Tibial artery (tissue), 4 donors: ENCODE data around the gene NUF2.

Experiments
- DNase-seq, 2 donors: peaks; one replicate each; pipeline ENCODE4 v3.0.0-alpha.2; 2019
- H3K27ac ChIP-seq, 2 donors: fragments of 200-600 bp; sonication (generic) in 1 of 2; 1 replicate in 1 of 2; 2 replicates in 1 of 2; pipeline ENCODE4 v1.5.1; 2018 to 2019; ENCODE audit warnings: mild to moderate bottlenecking in 1 of 2
- H3K27me3 ChIP-seq, 2 donors: fragments of 200-600 bp; sonication (generic) in 1 of 2; one replicate each; pipeline versions ENCODE4 v1.5.1 to v1.6.0; 2016 to 2019
- H3K36me3 ChIP-seq, 3 donors: fragments of 200-600 bp; sonication (generic) in 2 of 3; one replicate each; pipeline ENCODE4 v1.5.1; 2016 to 2019; ENCODE audit warnings: mild to moderate bottlenecking in 2 of 3
- H3K4me1 ChIP-seq, 4 donors: fragments of 200-600 bp; sonication (generic) in 2 of 4; 1 replicate in 3 of 4; 2 replicates in 1 of 4; pipeline ENCODE4 v1.5.1; 2016 to 2019
- H3K4me3 ChIP-seq, 2 donors: fragments of 200-600 bp; sonication (generic) in 1 of 2; 1 replicate in 1 of 2; 2 replicates in 1 of 2; pipeline ENCODE4 v1.5.1; 2018 to 2019; ENCODE audit warnings: mild to moderate bottlenecking in 2 of 2
- H3K9me3 ChIP-seq, 3 donors: fragments of 200-600 bp; sonication (generic) in 1 of 3; one replicate each; pipeline ENCODE4 v1.5.1; 2016 to 2019
- intact Hi-C: fragments of 100-400 bp; cut with DNase I; formaldehyde crosslinking; loops from one replicate; pipeline ENCODE4 v1.15.0; 2023; ENCODE audit warnings: low total_unique reads
- TF ChIP-seq, protein P1 (sequence below), 2 experiments: fragments of 200-600 bp in 1 of 2; fragments of 450-650 bp in 1 of 2; IDR thresholded peaks; one replicate each; pipeline ENCODE4 v1.5.1; 2017 to 2019; ENCODE audit warnings: antibody characterized with exemption in 2 of 2, mild to moderate bottlenecking in 1 of 2, moderate library complexity in 1 of 2

NUF2 gene

DNA sequence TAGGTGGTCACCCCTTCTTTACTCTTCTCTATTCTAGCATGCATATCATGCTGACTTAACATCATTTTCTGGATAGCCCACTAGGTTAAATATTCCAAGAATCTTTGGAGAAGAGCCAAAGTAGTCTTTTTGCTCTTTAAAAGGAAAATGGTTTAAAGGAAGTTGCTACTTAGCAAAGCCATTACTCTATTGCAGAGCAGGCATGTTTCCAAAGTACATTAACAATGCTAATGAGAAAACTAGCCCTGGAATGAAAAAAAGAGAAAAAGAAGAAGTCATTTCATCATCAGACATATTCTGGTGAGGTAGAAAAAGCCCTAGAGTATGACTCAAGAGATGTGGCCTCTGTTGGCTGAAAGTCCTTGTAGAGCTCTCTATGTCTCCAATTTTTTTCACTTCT lies 74.0 kb downstream of the NUF2 start:
- DNase-seq: no peak
- Histone ChIP-seq H3K4me1 (no peaks in the 10 kb centered on the region), H3K27me3 (peaks cover 0 to 4% of the 10 kb centered on the region in 2 donors), H3K36me3 (no peaks in the 10 kb centered on the region), H3K9me3 (peaks cover 0 to 4% (median 0%) of the 10 kb centered on the region in 3 donors), H3K4me3 (no peak overlapping the region), H3K27ac (no peak overlapping the region)
- TF ChIP-seq, protein P1, sequence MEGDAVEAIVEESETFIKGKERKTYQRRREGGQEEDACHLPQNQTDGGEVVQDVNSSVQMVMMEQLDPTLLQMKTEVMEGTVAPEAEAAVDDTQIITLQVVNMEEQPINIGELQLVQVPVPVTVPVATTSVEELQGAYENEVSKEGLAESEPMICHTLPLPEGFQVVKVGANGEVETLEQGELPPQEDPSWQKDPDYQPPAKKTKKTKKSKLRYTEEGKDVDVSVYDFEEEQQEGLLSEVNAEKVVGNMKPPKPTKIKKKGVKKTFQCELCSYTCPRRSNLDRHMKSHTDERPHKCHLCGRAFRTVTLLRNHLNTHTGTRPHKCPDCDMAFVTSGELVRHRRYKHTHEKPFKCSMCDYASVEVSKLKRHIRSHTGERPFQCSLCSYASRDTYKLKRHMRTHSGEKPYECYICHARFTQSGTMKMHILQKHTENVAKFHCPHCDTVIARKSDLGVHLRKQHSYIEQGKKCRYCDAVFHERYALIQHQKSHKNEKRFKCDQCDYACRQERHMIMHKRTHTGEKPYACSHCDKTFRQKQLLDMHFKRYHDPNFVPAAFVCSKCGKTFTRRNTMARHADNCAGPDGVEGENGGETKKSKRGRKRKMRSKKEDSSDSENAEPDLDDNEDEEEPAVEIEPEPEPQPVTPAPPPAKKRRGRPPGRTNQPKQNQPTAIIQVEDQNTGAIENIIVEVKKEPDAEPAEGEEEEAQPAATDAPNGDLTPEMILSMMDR (IDR thresholded peaks at IDR 0.05): no peak
- intact Hi-C loops: no loop called here

DNA sequence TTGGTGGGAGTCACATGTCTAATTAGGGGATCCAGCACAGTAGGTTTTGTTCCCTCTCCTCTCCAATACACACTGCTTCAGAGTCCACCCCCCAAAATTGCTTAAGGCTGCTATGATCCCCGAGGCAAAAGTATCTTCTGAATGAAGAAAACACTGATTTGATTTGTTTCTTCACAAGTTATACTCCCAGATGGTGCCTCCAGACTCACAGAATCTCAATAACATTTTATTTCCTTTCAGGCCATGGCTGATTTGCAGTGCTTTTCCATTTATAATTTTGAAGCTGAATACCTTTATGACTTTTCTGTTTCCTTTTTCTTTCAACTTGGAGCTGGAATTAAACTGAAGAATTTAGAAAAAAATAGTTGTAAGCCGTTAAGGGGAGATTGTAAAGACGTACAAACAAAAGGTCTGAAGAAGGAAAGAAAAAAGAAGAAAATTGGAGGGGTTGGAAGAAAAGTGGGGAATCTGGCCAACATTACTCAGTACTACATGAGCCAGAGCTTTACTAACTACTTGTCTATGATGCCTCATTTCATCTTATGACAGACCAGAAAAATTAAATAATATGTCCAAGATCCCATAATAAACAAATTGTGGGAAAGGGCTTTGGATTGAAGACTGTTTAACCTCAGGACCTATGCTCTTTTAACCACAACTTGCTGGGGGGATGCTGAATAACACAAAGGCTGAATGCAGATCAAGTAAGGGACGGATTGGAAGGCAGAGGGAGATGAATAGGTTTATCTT lies 75.9 kb downstream of the NUF2 start:
- no peak overlapping the region for H3K27ac ChIP-seq
- H3K27me3 ChIP-seq: peaks cover 0 to 4% of the 10 kb centered on the region in 2 donors
- H3K9me3 ChIP-seq: peaks cover 0 to 4% (median 0%) of the 10 kb centered on the region in 3 donors
- TF ChIP-seq, protein P1 (IDR thresholded peaks at IDR 0.05): no peak
- H3K36me3 ChIP-seq: no peaks in the 10 kb centered on the region
- DNase-seq: no peak
- H3K4me1 ChIP-seq: no peaks in the 10 kb centered on the region
- H3K4me3 ChIP-seq: no peak overlapping the region
- intact Hi-C loops: no loop called here

DNA sequence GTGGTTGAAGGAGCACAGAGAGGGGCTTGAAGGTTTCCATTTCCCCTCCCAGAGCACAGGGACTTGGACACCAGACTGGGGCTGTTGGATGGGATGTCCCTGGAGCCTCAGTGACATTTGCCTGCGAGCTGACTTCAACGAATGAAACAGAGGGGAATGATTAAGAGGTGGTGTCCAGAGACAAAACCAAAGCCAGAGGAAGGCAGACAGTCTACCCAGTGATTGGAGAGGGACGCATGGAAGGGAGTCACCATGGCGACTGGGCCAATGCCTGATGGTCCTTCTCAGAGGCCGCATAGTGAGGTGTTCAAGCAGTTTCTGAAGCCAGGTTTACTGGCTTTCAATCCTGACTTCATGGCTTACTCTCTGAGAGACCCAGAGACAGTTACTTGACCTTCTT lies 77.2 kb downstream of the NUF2 start:
- H3K4me1 ChIP-seq: no peaks in the 10 kb centered on the region
- intact Hi-C loops: no loop called here
- H3K27me3 ChIP-seq: peaks cover 0 to 4% of the 10 kb centered on the region in 2 donors
- peaks cover 0 to 4% (median 0%) of the 10 kb centered on the region in 3 donors for H3K9me3 ChIP-seq
- DNase-seq: no peak
- no peak overlapping the region for H3K27ac ChIP-seq
- H3K36me3 ChIP-seq: no peaks in the 10 kb centered on the region
- H3K4me3 ChIP-seq: no peak overlapping the region
- TF ChIP-seq, protein P1 (IDR thresholded peaks at IDR 0.05): no peak

DNA sequence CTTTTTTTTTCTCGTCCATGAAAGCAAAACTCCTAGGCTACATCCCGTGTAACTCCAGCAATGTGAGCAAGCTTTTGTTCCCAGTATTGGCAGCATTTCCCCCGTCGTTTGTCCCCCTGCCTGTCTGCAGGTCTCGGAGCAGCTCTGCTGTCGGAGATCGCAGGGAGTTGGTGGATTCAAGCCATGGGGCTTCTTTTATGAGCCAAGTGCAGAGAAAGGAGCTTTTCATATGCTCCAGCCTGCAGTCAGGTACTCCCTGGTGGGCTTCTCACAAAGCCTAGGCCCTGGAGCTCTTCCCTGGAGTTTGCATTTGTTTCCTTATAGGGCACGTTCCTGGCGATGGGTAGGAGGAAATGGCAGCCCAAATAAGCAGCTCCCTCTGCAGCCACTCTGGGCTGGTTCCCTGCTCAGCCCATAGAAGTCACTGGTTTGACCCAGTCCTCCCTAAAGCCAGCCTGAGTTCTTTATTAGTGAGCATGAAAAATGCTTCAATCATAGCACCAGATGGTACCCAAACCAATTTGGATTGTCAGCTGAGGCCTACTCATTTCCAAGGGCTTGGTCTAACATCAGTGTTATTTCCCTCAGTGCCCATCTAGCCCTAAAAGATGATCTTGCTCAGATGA lies 78.3 kb downstream of the NUF2 start:
- Histone ChIP-seq H3K36me3 (no peaks in the 10 kb centered on the region), H3K9me3 (peaks cover 0 to 4% (median 0%) of the 10 kb centered on the region in 3 donors), H3K27ac (no peak overlapping the region), H3K4me1 (no peaks in the 10 kb centered on the region), H3K4me3 (no peak overlapping the region), H3K27me3 (peaks cover 0 to 4% of the 10 kb centered on the region in 2 donors)
- intact Hi-C loops: no loop called here
- no peak for DNase-seq
- TF ChIP-seq, protein P1 (IDR thresholded peaks at IDR 0.05): no peak

DNA sequence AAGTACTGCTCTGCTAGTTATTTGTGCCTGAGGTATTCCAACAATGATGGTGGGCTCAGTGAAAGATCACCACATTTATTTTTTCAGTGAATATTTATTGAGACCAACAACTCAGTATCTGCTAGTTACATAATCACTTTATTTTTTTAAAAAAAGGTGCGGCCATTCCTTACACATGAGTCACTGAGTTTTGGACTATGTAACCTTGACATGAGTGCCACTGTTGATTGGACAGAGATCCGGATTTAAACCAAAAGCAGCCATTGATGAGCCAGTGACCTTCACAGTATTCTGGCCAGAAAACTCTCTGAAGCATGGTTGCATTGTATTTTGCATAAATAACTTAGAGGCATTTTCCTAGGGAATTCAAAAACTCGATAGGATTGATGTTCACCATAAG lies 79.5 kb downstream of the NUF2 start:
- H3K4me1 ChIP-seq: no peaks in the 10 kb centered on the region
- H3K9me3 ChIP-seq: peaks cover 0 to 3% (median 0%) of the 10 kb centered on the region in 3 donors
- TF ChIP-seq, protein P1 (IDR thresholded peaks at IDR 0.05): no peak

More for the DNA sequence above, 79.5 kb downstream of the NUF2 start:
- H3K27me3 ChIP-seq: peaks cover 0 to 4% of the 10 kb centered on the region in 2 donors
- no peak overlapping the region for H3K4me3 ChIP-seq
- H3K36me3 ChIP-seq: no peaks in the 10 kb centered on the region
- H3K27ac ChIP-seq: no peak overlapping the region
- no peak for DNase-seq
- intact Hi-C loops: no loop called here
